SK-N-SH treated with all-trans-retinoic acid at 6 μM for 48 hours (cell line): Measurements from ENCODE around the gene ZNF287.

ENCODE experiments used
- ATAC-seq: fragments of 200-7000 bp; cut with Tn5 transposase; 3 replicates; pipeline ENCODE4 v1.9.1; 2020; ENCODE audit warnings: mild to moderate bottlenecking, moderate library complexity
- ARNTL ChIP-seq: fragments of 450-650 bp; formaldehyde crosslinking; IDR thresholded peaks from 2 replicates; pipeline ENCODE4 v1.5.0; 2020; ENCODE audit warnings: low read depth, mild to moderate bottlenecking, moderate library complexity, borderline replicate concordance
- CSDC2 ChIP-seq: fragments of 250-450 bp; sonication (Bioruptor Pico); IDR thresholded peaks from 2 replicates; pipeline ENCODE4 v1.5.0; 2020; ENCODE audit warnings: mild to moderate bottlenecking, moderate library complexity
- ESRRG ChIP-seq: fragments of 250-450 bp; sonication (Bioruptor Pico); IDR thresholded peaks from 2 replicates; pipeline ENCODE4 v1.6.1; 2021; ENCODE audit warnings: mild to moderate bottlenecking
- GLIS3 ChIP-seq: fragments of 250-450 bp; sonication (Bioruptor Pico); IDR thresholded peaks from 2 replicates; pipeline ENCODE4 v1.5.0; 2020; ENCODE audit warnings: mild to moderate bottlenecking, moderate library complexity
- ISL1 ChIP-seq: fragments of 250-450 bp; sonication (Bioruptor Pico); IDR thresholded peaks from 2 replicates; pipeline ENCODE4 v2.1.2; 2022; ENCODE audit warnings: mild to moderate bottlenecking, moderate library complexity
- OSR1 ChIP-seq: fragments of 250-450 bp; sonication (Bioruptor Pico); IDR thresholded peaks from 2 replicates; pipeline ENCODE4 v1.8.0; 2022; ENCODE audit warnings: moderate library complexity, mild to moderate bottlenecking, inconsistent platforms
- RARB ChIP-seq: fragments of 250-450 bp; sonication (Bioruptor Pico); IDR thresholded peaks from 2 replicates; pipeline ENCODE4 v1.8.0; 2021; ENCODE audit warnings: mild to moderate bottlenecking, moderate library complexity
- SNAI2 ChIP-seq: fragments of 250-450 bp; sonication (Bioruptor Pico); IDR thresholded peaks from 2 replicates; pipeline ENCODE4 v1.5.0; 2020; ENCODE audit warnings: mild to moderate bottlenecking, moderate library complexity
- TCF4 ChIP-seq: fragments of 250-450 bp; sonication (Bioruptor Pico); IDR thresholded peaks from 2 replicates; pipeline ENCODE4 v1.8.0; 2021; ENCODE audit warnings: mild to moderate bottlenecking, moderate library complexity, borderline replicate concordance
- TOX ChIP-seq: fragments of 250-450 bp; sonication (Bioruptor Pico); IDR thresholded peaks from 2 replicates; pipeline ENCODE4 v1.8.0; 2021; ENCODE audit warnings: mild to moderate bottlenecking, moderate library complexity, borderline replicate concordance
- ZFP3 ChIP-seq: fragments of 250-450 bp; sonication (Bioruptor Pico); IDR thresholded peaks from 2 replicates; pipeline ENCODE4 v1.5.0; 2020; ENCODE audit warnings: mild to moderate bottlenecking, moderate library complexity
- ZNF8 ChIP-seq: fragments of 450-650 bp; formaldehyde crosslinking; IDR thresholded peaks from 2 replicates; pipeline ENCODE4 v1.5.0; 2020; ENCODE audit warnings: mild to moderate bottlenecking, moderate library complexity
- TF ChIP-seq, protein P1 (sequence below): fragments of 250-450 bp; sonication (Bioruptor Pico); IDR thresholded peaks from 2 replicates; pipeline ENCODE4 v1.5.0; 2020; ENCODE audit warnings: mild to moderate bottlenecking, moderate library complexity
- TF ChIP-seq, protein P2 (sequence below): fragments of 250-450 bp; sonication (Bioruptor Pico); IDR thresholded peaks from 2 replicates; pipeline ENCODE4 v1.5.1; 2020; ENCODE audit warnings: low read depth, mild to moderate bottlenecking, moderate library complexity
- TF ChIP-seq, protein P3 (sequence below): fragments of 250-450 bp; sonication (Bioruptor Pico); IDR thresholded peaks from 2 replicates; pipeline ENCODE4 v1.5.1; 2021; ENCODE audit warnings: mild to moderate bottlenecking, moderate library complexity
- TF ChIP-seq, protein P4 (sequence below): fragments of 250-450 bp; sonication (Bioruptor Pico); IDR thresholded peaks from 2 replicates; pipeline ENCODE4 v1.8.0; 2021; ENCODE audit warnings: low read depth, mild to moderate bottlenecking, moderate library complexity, borderline replicate concordance

Gene ZNF287

DNA sequence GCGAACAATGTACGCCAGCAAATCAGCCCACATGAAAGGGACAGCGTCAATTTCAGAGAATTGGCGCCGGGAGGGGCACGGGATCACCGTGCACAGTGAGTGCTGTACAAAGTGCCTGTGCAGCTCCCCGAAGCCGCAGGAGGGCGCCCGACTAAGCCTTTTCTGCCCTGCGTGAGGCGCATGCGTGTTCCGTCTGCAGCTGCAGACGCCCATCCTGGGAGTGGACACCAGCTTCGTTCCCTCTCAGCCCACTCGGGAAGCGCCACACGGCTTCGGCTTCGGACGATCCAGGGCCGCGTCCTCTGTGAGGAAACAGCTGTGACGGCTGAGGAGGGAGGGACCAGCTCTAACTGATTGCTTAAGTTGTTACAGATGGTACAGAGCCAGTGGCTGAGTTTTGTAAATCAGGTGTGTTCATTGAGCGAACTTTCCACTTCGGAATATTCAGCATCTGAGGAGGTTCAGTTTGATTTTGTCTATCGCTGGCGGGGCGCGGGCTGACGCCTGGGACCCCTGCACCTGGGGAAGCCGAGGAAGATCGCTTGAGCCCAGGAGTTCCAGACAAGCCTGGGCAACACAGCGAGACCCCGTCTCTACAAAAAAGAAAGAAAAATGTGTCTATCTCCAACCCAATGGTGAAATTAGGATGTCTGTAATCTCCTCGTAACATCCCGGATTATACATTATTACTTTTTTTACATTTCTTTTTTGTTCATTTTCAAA is 15.4 kb upstream of the ZNF287 start:
- ATAC-seq = peak; percentile 96
- TF ChIP-seq, protein P1, sequence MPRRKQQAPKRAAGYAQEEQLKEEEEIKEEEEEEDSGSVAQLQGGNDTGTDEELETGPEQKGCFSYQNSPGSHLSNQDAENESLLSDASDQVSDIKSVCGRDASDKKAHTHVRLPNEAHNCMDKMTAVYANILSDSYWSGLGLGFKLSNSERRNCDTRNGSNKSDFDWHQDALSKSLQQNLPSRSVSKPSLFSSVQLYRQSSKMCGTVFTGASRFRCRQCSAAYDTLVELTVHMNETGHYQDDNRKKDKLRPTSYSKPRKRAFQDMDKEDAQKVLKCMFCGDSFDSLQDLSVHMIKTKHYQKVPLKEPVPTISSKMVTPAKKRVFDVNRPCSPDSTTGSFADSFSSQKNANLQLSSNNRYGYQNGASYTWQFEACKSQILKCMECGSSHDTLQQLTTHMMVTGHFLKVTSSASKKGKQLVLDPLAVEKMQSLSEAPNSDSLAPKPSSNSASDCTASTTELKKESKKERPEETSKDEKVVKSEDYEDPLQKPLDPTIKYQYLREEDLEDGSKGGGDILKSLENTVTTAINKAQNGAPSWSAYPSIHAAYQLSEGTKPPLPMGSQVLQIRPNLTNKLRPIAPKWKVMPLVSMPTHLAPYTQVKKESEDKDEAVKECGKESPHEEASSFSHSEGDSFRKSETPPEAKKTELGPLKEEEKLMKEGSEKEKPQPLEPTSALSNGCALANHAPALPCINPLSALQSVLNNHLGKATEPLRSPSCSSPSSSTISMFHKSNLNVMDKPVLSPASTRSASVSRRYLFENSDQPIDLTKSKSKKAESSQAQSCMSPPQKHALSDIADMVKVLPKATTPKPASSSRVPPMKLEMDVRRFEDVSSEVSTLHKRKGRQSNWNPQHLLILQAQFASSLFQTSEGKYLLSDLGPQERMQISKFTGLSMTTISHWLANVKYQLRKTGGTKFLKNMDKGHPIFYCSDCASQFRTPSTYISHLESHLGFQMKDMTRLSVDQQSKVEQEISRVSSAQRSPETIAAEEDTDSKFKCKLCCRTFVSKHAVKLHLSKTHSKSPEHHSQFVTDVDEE (CRISPR knock-in tag) = peak; percentile 66; the same call in 1 of the 2 replicates
- TF ChIP-seq SNAI2 (CRISPR knock-in tag) = no peak
- TF ChIP-seq, protein P2, sequence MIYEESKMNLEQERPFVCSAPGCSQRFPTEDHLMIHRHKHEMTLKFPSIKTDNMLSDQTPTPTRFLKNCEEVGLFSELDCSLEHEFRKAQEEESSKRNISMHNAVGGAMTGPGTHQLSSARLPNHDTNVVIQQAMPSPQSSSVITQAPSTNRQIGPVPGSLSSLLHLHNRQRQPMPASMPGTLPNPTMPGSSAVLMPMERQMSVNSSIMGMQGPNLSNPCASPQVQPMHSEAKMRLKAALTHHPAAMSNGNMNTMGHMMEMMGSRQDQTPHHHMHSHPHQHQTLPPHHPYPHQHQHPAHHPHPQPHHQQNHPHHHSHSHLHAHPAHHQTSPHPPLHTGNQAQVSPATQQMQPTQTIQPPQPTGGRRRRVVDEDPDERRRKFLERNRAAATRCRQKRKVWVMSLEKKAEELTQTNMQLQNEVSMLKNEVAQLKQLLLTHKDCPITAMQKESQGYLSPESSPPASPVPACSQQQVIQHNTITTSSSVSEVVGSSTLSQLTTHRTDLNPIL (CRISPR knock-in tag) = no peak

DNA sequence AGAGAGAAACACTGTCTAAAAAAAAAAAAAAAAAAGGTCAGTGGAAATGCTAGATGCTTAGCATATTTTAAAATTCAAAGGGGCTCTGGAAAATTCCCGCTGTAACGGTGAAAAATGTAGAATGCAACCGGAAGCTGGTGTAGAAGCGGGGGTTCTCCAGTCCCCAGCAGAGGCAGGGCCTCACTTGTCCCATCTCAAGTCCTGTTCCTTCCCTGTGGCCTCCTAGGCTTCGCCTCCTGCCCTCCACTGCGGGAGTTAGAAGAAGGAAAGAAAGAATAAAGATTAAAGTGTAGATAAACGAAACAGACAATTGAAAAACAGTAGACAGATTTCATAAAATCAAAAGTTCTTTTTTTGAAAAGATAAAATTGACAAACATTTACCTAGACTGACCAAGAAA is 14.8 kb upstream of the ZNF287 start:
- ATAC-seq = no peak

DNA sequence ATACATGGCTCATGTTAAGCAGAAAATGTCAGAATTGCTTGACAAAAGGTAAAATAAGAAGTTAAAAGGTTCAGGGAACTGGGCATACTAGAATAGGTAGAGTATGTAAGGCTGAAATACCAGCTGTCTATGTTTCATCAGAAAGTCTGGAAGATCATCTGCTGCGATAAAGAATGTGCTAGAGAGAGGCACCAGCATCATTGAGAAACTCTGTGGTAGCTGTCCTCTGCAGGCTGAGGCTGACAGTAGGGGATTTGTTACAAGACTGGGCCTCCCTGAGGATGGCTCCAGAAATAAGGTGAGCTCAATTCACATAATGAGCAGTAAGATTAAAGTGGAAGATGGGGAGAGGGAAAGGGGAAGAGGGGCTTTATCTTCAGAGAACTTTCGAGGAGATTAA is 4.5 kb upstream of the ZNF287 start:
- no peak for ATAC-seq
- no peak for TF ChIP-seq ESRRG (CRISPR knock-in tag)
- TF ChIP-seq, protein P3, sequence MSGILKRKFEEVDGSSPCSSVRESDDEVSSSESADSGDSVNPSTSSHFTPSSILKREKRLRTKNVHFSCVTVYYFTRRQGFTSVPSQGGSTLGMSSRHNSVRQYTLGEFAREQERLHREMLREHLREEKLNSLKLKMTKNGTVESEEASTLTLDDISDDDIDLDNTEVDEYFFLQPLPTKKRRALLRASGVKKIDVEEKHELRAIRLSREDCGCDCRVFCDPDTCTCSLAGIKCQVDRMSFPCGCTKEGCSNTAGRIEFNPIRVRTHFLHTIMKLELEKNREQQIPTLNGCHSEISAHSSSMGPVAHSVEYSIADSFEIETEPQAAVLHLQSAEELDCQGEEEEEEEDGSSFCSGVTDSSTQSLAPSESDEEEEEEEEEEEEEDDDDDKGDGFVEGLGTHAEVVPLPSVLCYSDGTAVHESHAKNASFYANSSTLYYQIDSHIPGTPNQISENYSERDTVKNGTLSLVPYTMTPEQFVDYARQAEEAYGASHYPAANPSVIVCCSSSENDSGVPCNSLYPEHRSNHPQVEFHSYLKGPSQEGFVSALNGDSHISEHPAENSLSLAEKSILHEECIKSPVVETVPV (CRISPR knock-in tag) = no peak
- TF ChIP-seq, protein P2 (CRISPR knock-in tag) = no peak
- TF ChIP-seq, protein P4, sequence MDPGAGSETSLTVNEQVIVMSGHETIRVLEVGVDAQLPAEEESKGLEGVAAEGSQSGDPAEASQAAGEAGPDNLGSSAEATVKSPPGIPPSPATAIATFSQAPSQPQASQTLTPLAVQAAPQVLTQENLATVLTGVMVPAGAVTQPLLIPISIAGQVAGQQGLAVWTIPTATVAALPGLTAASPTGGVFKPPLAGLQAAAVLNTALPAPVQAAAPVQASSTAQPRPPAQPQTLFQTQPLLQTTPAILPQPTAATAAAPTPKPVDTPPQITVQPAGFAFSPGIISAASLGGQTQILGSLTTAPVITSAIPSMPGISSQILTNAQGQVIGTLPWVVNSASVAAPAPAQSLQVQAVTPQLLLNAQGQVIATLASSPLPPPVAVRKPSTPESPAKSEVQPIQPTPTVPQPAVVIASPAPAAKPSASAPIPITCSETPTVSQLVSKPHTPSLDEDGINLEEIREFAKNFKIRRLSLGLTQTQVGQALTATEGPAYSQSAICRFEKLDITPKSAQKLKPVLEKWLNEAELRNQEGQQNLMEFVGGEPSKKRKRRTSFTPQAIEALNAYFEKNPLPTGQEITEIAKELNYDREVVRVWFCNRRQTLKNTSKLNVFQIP (CRISPR knock-in tag) = no peak
- TF ChIP-seq ISL1 (CRISPR knock-in tag) = no peak
- TF ChIP-seq ARNTL (CRISPR knock-in tag) = no peak
- TF ChIP-seq GLIS3 (CRISPR knock-in tag) = no peak

More for the DNA sequence above, 14.8 kb upstream of the ZNF287 start:
- TF ChIP-seq, protein P3 (CRISPR knock-in tag) = no peak
- TF ChIP-seq ZNF8 (CRISPR knock-in tag) = no peak
- no peak for TF ChIP-seq ZFP3
- no peak for TF ChIP-seq ISL1 (CRISPR knock-in tag)
- no peak for TF ChIP-seq CSDC2 (CRISPR knock-in tag)
- TF ChIP-seq TOX (CRISPR knock-in tag) = no peak
- no peak for TF ChIP-seq ARNTL (CRISPR knock-in tag)
- TF ChIP-seq OSR1 (CRISPR knock-in tag) = no peak
- no peak for TF ChIP-seq TCF4 (CRISPR knock-in tag)
- no peak for TF ChIP-seq RARB (CRISPR knock-in tag)
- TF ChIP-seq, protein P2 (CRISPR knock-in tag) = no peak
- TF ChIP-seq, protein P4 (CRISPR knock-in tag) = no peak
